ENCODE data around the gene CNTN4.

DNA sequence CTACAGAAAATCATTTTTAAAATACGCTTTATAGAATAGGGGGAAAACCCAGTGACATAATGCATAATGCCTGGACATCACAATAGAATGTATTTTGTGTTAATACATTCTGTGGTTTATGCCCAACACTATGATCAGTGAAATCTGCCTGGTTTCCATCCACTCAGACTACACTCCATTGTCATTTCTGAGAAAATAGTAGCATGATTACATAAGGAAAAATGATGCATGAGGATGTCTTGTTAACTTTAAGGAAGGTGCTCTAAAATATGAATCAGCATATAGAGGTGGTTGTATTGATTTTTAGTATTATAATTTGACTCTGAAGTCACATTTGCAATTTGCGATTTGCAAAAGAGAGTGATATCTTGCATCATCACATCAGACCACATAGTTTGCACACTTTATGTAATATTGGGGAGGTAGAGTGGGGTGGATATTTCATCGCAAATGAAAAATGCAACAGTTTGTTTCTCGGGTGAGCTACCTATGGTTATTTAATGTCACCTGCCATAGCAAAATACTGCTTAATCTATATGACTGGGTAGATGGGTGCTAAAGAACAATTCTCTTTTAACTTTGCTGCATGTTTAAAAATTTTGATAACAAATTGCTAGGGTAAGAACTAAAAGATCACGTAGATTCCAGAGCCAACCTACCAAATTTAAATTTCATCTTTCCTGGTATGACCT is 607.6 kb downstream of the CNTN4 start:
- TF ChIP-seq, protein P1, sequence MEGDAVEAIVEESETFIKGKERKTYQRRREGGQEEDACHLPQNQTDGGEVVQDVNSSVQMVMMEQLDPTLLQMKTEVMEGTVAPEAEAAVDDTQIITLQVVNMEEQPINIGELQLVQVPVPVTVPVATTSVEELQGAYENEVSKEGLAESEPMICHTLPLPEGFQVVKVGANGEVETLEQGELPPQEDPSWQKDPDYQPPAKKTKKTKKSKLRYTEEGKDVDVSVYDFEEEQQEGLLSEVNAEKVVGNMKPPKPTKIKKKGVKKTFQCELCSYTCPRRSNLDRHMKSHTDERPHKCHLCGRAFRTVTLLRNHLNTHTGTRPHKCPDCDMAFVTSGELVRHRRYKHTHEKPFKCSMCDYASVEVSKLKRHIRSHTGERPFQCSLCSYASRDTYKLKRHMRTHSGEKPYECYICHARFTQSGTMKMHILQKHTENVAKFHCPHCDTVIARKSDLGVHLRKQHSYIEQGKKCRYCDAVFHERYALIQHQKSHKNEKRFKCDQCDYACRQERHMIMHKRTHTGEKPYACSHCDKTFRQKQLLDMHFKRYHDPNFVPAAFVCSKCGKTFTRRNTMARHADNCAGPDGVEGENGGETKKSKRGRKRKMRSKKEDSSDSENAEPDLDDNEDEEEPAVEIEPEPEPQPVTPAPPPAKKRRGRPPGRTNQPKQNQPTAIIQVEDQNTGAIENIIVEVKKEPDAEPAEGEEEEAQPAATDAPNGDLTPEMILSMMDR (IDR thresholded peaks at IDR 0.05) = no peak
- TF ChIP-seq POLR2A (IDR thresholded peaks at IDR 0.05) = no peak
